ENCODE results near the gene TMEM81. TPM values are rescaled to one million over a fixed set of nuclear protein-coding genes. Genes with fewer than 3 reads are reported as not detected.
A peak's percentile ranks its signal among the peaks of the same experiment; 100 is the strongest.

The TMEM81 gene
- total RNA-seq, 3 donors from 2014 or later = 2.5 to 3.2 (median 2.6) TPM

DNA sequence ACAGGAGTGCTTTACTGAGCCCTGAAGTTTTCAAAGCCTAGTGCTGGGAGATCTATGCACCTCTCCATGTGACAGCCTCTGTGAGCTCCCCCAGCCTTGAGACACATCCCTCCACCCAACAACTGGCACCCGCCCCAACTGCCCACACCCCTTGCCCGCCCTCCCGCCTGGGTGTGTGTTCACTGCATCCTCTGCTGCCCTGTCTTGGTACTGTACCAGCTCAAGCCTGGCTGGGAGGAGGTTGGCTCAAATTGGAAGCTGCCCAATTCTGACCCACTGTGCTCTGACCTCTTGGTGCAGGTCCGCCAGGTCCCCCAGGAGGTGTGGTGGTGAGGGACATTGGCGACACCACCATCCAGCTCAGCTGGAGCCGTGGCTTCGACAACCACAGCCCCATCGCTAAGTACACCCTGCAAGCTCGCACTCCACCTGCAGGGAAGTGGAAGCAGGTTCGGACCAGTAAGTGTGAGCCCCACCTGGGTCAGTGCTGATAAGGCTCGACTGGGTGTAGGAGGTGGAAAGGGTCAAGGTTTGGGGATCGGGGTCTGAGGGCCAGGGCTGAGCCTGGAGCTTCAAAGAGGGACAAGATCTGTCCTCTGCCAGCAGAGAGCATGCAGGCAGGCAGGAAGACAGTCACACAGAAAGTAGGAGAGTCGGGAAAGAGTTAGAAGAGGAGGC, 18.0 kb downstream of the TMEM81 start:
- DNase-seq (ENCODE audit: low spot score in 2 of 2) = no peak

DNA sequence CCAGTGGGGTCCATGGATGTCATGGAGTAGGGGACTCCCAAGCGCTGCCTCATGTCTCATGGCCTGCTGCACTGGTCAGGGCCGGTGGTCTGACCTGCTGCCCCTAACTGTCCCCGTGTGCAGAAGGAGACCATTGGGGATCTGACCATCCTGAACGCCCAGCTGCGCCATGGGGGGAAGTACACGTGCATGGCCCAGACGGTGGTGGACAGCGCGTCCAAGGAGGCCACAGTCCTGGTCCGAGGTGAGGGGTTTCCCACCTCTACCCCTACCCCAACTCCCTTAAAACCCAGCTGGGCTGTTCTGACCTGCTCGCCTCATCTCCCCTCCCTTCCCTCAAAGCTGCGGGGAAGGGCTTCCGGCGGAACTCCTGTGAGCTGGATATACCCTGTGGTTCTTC, 18.6 kb downstream of the TMEM81 start:
- TF ChIP-seq POLR2AphosphoS5 (IDR thresholded peaks at IDR 0.05) = no peak
- TF ChIP-seq POLR2A (IDR thresholded peaks at IDR 0.05) = no peak
- TF ChIP-seq, protein P1, sequence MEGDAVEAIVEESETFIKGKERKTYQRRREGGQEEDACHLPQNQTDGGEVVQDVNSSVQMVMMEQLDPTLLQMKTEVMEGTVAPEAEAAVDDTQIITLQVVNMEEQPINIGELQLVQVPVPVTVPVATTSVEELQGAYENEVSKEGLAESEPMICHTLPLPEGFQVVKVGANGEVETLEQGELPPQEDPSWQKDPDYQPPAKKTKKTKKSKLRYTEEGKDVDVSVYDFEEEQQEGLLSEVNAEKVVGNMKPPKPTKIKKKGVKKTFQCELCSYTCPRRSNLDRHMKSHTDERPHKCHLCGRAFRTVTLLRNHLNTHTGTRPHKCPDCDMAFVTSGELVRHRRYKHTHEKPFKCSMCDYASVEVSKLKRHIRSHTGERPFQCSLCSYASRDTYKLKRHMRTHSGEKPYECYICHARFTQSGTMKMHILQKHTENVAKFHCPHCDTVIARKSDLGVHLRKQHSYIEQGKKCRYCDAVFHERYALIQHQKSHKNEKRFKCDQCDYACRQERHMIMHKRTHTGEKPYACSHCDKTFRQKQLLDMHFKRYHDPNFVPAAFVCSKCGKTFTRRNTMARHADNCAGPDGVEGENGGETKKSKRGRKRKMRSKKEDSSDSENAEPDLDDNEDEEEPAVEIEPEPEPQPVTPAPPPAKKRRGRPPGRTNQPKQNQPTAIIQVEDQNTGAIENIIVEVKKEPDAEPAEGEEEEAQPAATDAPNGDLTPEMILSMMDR (IDR thresholded peaks at IDR 0.05) = no peak
- H3K36me3 ChIP-seq = no peaks in the 10 kb centered on the region
- no peaks in the 10 kb centered on the region for H3K27me3 ChIP-seq
- no peaks in the 10 kb centered on the region for H3K9me3 ChIP-seq
- intact Hi-C loops (cut with DNase I; ENCODE audit: low total_unique reads) = loop anchor here (5.0 kb wide), 1 partner anchor 1358 kb away; no protein-coding TSS in a partner anchor
- no peak for DNase-seq (ENCODE audit: low spot score in 2 of 2)
- H3K4me1 ChIP-seq = no peaks in the 10 kb centered on the region
- no peak overlapping the region for H3K4me3 ChIP-seq
- H3K27ac ChIP-seq = no peak overlapping the region

More for the DNA sequence above, 18.0 kb downstream of the TMEM81 start:
- Histone ChIP-seq H3K4me3 (no peak overlapping the region), H3K4me1 (no peaks in the 10 kb centered on the region), H3K27me3 (no peaks in the 10 kb centered on the region), H3K9me3 (no peaks in the 10 kb centered on the region), H3K27ac (no peak overlapping the region), H3K36me3 (no peaks in the 10 kb centered on the region)
- TF ChIP-seq POLR2A (IDR thresholded peaks at IDR 0.05) (no peak), POLR2AphosphoS5 (IDR thresholded peaks at IDR 0.05) (no peak)
- TF ChIP-seq, protein P1 (IDR thresholded peaks at IDR 0.05) = no peak
- intact Hi-C loops (cut with DNase I; ENCODE audit: low total_unique reads) = loop anchor here (5.0 kb wide), 1 partner anchor 1359 kb away; no protein-coding TSS in a partner anchor

GRCh38 chr1:205064741-205065316, 19.4 kb downstream of the TMEM81 start:
- no peak overlapping the region for H3K27ac ChIP-seq
- intact Hi-C loops (cut with DNase I; ENCODE audit: low total_unique reads) = loop anchor here (5.0 kb wide), 2 partner anchors 78 to 1358 kb away; no protein-coding TSS in a partner anchor

GRCh38 chr1:205064301-205064700, 20.0 kb downstream of the TMEM81 start:
- TF ChIP-seq POLR2A (IDR thresholded peaks at IDR 0.05) = no peak
- TF ChIP-seq, protein P1 (IDR thresholded peaks at IDR 0.05) = no peak
- no peak for TF ChIP-seq POLR2AphosphoS5 (IDR thresholded peaks at IDR 0.05)
- H3K4me1 ChIP-seq = no peaks in the 10 kb centered on the region
- no peaks in the 10 kb centered on the region for H3K36me3 ChIP-seq
- H3K27ac ChIP-seq = no peak overlapping the region
- intact Hi-C loops (cut with DNase I; ENCODE audit: low total_unique reads) = loop anchor here (5.0 kb wide), 1 partner anchor 77 kb away; no protein-coding TSS in a partner anchor
- H3K27me3 ChIP-seq = no peaks in the 10 kb centered on the region
- no peak overlapping the region for H3K4me3 ChIP-seq
- peak in 1 of 2 donors; percentile 25 for DNase-seq (ENCODE audit: low spot score in 2 of 2)
- no peaks in the 10 kb centered on the region for H3K9me3 ChIP-seq

More at GRCh38 chr1:205064741-205065316, 19.4 kb downstream of the TMEM81 start:
- DNase-seq (ENCODE audit: low spot score in 2 of 2) = peak in 1 of 2 donors; percentile 39
- Histone ChIP-seq H3K4me3 (no peak overlapping the region), H3K27me3 (no peaks in the 10 kb centered on the region), H3K9me3 (no peaks in the 10 kb centered on the region), H3K36me3 (no peaks in the 10 kb centered on the region), H3K4me1 (no peaks in the 10 kb centered on the region)
- no peak for TF ChIP-seq POLR2AphosphoS5 (IDR thresholded peaks at IDR 0.05)
- TF ChIP-seq, protein P1 (IDR thresholded peaks at IDR 0.05) = no peak
- no peak for TF ChIP-seq POLR2A (IDR thresholded peaks at IDR 0.05)

GRCh38 chr1:205062895-205063294, 21.4 kb downstream of the TMEM81 start:
- Histone ChIP-seq H3K27me3 (no peaks in the 10 kb centered on the region), H3K4me3 (no peak overlapping the region), H3K9me3 (no peaks in the 10 kb centered on the region), H3K4me1 (no peaks in the 10 kb centered on the region), H3K27ac (no peak overlapping the region), H3K36me3 (no peaks in the 10 kb centered on the region)
- DNase-seq (ENCODE audit: low spot score in 2 of 2) = no peak
- TF ChIP-seq POLR2A (IDR thresholded peaks at IDR 0.05) (no peak), POLR2AphosphoS5 (IDR thresholded peaks at IDR 0.05) (no peak)
- TF ChIP-seq, protein P1 (IDR thresholded peaks at IDR 0.05) = no peak
- intact Hi-C loops (cut with DNase I; ENCODE audit: low total_unique reads) = loop anchor here (5.0 kb wide), 1 partner anchor 76 kb away; no protein-coding TSS in a partner anchor
